A673 (cell line): Measurements from ENCODE around the gene INTS11.

Experiments
- CTCF ChIP-seq: fragments of 300-800, 200-600 bp; sonication (generic); conservative IDR thresholded peaks from 2 replicates; pipeline ENCODE4 v1.5.1; 2017; ENCODE audit warnings: low read depth, mild to moderate bottlenecking, antibody characterized with exemption, low read length, moderate library complexity, mixed read lengths
- EZH2 ChIP-seq: fragments of 200-600 bp; sonication (generic); IDR thresholded peaks from 2 replicates; pipeline ENCODE4 v1.6.1; 2017; ENCODE audit warnings: borderline replicate concordance, low read depth, mild to moderate bottlenecking, mixed read lengths, antibody characterized with exemption, low read length; ENCODE audit not compliant: poor library complexity, severe bottlenecking

GRCh38 chr1:1346501-1346890 lies 22.0 kb upstream of the INTS11 start:
- TF ChIP-seq CTCF, result no peak
- TF ChIP-seq EZH2, result no peak
